OCI-LY7 (cell line): Measurements from ENCODE around the gene KIRREL3. TPM values are rescaled to one million over a fixed set of nuclear protein-coding genes. Genes with fewer than 3 reads are reported as not detected.

Source experiments
- BruUV-seq: library from RNA; stranded (reverse); fragments of 400-500 nt; replicated peaks from 2 replicates; lab custom pipeline; 2021; lab: Mats Ljungman, UMichigan
- CTCF ChIA-PET: fragments of 300-600 bp; sonication (Branson Sonifier 250); formaldehyde crosslinking; loops from one replicate; lab custom pipeline; 2022; ENCODE audit warnings: antibody characterized with exemption; ENCODE audit not compliant: unreplicated experiment; lab: Charles Lee
- POLR2A ChIA-PET: fragments of 300-600 bp; sonication (Branson Sonifier 250); formaldehyde crosslinking; loops from one replicate; lab custom pipeline; 2022; ENCODE audit warnings: antibody characterized with exemption; lab: Charles Lee
- DNase-seq: peaks from one replicate; pipeline ENCODE4 v3.0.0-alpha.2; 2015; ENCODE audit warnings: low spot score
- H2AFZ ChIP-seq: fragments of 200-600 bp; sonication (generic), shearing (Covaris generic); 2 replicates; pipeline ENCODE4 v1.6.1; 2014; ENCODE audit warnings: mild to moderate bottlenecking, antibody characterized with exemption, low read length, moderate library complexity
- H3K27ac ChIP-seq: fragments of 200-600 bp; sonication (generic); 2 replicates; pipeline ENCODE4 v1.5.1; 2014; ENCODE audit warnings: mixed run types, low read depth, mild to moderate bottlenecking, moderate library complexity, low read length, inconsistent platforms; ENCODE audit not compliant: poor library complexity, severe bottlenecking
- H3K36me3 ChIP-seq: fragments of 200-600 bp; sonication (generic); 2 replicates; pipeline ENCODE4 v1.6.1; 2014; ENCODE audit warnings: mild to moderate bottlenecking, antibody characterized with exemption, low read length, moderate library complexity, mixed read lengths; ENCODE audit not compliant: insufficient read depth
- H3K4me1 ChIP-seq: fragments of 200-600 bp; sonication (generic); 2 replicates; pipeline ENCODE4 v1.5.1; 2014; ENCODE audit warnings: mild to moderate bottlenecking, low read length; ENCODE audit not compliant: insufficient read depth, poor library complexity, severe bottlenecking
- H3K4me2 ChIP-seq: fragments of 200-600 bp; sonication (generic); 2 replicates; pipeline ENCODE4 v1.6.1; 2014; ENCODE audit warnings: mild to moderate bottlenecking, low read length
- H3K4me3 ChIP-seq: fragments of 200-600 bp; sonication (generic); 2 replicates; pipeline ENCODE4 v1.5.1; 2014; ENCODE audit warnings: mild to moderate bottlenecking, low read depth, low read length; ENCODE audit not compliant: poor library complexity, severe bottlenecking
- H3K79me2 ChIP-seq: fragments of 200-600 bp; sonication (generic); 2 replicates; pipeline ENCODE4 v1.6.1; 2016; ENCODE audit warnings: low read depth, mild to moderate bottlenecking, low read length, moderate library complexity, mixed read lengths; ENCODE audit not compliant: insufficient read depth
- H3K9me2 ChIP-seq: fragments of 200-600 bp; sonication (generic); 2 replicates; pipeline ENCODE4 v1.6.1; 2016; ENCODE audit warnings: mild to moderate bottlenecking, low read length, mixed read lengths; ENCODE audit not compliant: insufficient read depth
- H3K9me3 ChIP-seq: fragments of 200-600 bp; sonication (generic); 2 replicates; pipeline ENCODE4 v1.6.1; 2014; ENCODE audit warnings: mild to moderate bottlenecking, mixed run types, low read length, mixed read lengths
- H4K20me1 ChIP-seq: fragments of 200-600 bp; sonication (generic); 2 replicates; pipeline ENCODE4 v1.6.1; 2014; ENCODE audit warnings: mild to moderate bottlenecking, antibody characterized with exemption, low read length, moderate library complexity, mixed read lengths; ENCODE audit not compliant: insufficient read depth
- EZH2phosphoT487 ChIP-seq: fragments of 200-600 bp; sonication (generic); IDR thresholded peaks from 2 replicates; pipeline ENCODE4 v1.6.1; 2018; ENCODE audit warnings: low read depth, borderline replicate concordance, mild to moderate bottlenecking, mixed run types, antibody characterized with exemption, low read length, moderate library complexity, mixed read lengths
- intact Hi-C: fragments of 100-400 bp; cut with micrococcal nuclease; formaldehyde crosslinking; loops from one replicate; pipeline ENCODE4 v1.10.0; 2022; ENCODE audit not compliant: unreplicated experiment
- total RNA-seq, 2 experiments: library from RNA; depleted of rRNA in 1 of 2; stranded (reverse); fragments of >200 nt in 1 of 2; shearing (Covaris generic) in 1 of 2; gene quantifications; 2 replicates each; pipeline ENCODE4 v1.2.3, GENCODE V29; 2014 to 2022
- TF ChIP-seq, protein P1 (sequence below): fragments of 200-600 bp; sonication (generic); conservative IDR thresholded peaks from 2 replicates; pipeline ENCODE4 v1.5.1; 2014; ENCODE audit warnings: mild to moderate bottlenecking, antibody characterized with exemption, low read length, moderate library complexity, mixed read lengths

Gene KIRREL3
- total RNA-seq, 2 experiments from 2014 or later, result not detected

DNA sequence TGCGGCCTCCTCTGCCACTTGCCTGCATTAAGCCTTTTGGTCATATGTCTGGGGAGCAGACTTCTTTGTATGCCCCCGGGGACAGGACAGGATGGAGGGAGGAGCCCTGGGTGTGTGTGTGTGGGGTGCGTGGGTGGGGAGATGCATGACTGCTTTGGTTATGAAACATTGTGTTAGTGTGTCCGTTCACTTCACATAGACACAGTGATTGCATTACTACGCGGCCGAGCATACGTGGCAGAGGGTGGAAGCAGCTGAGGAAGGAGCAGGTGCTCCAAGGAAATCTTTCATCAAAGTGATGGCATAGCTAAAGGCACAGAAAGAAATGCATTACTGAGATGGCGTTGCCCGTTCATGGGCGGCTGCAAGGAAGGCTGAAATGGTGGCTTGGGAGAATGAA lies 384.7 kb downstream of the KIRREL3 start:
- no TSS peak for BruUV-seq
- TF ChIP-seq, protein P1, sequence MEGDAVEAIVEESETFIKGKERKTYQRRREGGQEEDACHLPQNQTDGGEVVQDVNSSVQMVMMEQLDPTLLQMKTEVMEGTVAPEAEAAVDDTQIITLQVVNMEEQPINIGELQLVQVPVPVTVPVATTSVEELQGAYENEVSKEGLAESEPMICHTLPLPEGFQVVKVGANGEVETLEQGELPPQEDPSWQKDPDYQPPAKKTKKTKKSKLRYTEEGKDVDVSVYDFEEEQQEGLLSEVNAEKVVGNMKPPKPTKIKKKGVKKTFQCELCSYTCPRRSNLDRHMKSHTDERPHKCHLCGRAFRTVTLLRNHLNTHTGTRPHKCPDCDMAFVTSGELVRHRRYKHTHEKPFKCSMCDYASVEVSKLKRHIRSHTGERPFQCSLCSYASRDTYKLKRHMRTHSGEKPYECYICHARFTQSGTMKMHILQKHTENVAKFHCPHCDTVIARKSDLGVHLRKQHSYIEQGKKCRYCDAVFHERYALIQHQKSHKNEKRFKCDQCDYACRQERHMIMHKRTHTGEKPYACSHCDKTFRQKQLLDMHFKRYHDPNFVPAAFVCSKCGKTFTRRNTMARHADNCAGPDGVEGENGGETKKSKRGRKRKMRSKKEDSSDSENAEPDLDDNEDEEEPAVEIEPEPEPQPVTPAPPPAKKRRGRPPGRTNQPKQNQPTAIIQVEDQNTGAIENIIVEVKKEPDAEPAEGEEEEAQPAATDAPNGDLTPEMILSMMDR, result no peak
- no peak for TF ChIP-seq EZH2phosphoT487
- Histone ChIP-seq H3K4me2 (no peak overlapping the region), H3K79me2 (no peaks in the 10 kb centered on the region), H3K9me3 (no peaks in the 10 kb centered on the region), H3K36me3 (no peaks in the 10 kb centered on the region), H2AFZ (no peak overlapping the region), H3K9me2 (no peaks in the 10 kb centered on the region), H3K4me3 (no peak overlapping the region), H3K27ac (no peak overlapping the region), H4K20me1 (no peaks in the 10 kb centered on the region), H3K4me1 (no peaks in the 10 kb centered on the region)
- POLR2A ChIA-PET, result no interaction called here
- no peak for DNase-seq
- intact Hi-C loops, result no loop called here
- CTCF ChIA-PET, result no interaction called here

DNA sequence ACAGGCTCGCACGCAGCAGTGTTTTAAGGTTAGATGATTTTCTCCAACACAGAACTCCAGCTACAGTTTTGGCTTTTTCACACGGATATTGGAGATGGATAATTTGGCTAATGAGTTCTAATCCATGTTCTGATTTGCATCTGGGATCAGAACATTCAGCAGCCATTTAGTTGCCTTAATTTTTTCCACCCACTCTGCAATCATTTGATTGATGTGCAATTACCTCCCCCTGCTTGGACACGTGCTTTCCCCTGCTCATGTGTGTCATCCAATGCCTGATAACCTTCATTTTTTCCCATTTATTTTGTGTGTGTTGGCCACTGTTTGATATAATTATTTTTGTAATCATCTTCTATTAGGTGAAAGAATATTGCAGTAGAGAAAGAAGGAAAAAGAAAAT lies 387.3 kb downstream of the KIRREL3 start:
- Histone ChIP-seq H3K4me3 (no peak overlapping the region), H2AFZ (no peak overlapping the region), H3K4me1 (no peaks in the 10 kb centered on the region), H3K9me3 (no peaks in the 10 kb centered on the region), H3K9me2 (no peaks in the 10 kb centered on the region), H4K20me1 (no peaks in the 10 kb centered on the region), H3K27ac (no peak overlapping the region), H3K4me2 (no peak overlapping the region), H3K36me3 (no peaks in the 10 kb centered on the region), H3K79me2 (no peaks in the 10 kb centered on the region)
- TF ChIP-seq EZH2phosphoT487, result no peak
- TF ChIP-seq, protein P1, result no peak
- no peak for DNase-seq
- ChIA-PET POLR2A (interaction anchor here (0.6 kb wide), 1 partner anchor 132 kb away, joined by 4 read pairs; no protein-coding TSS in a partner anchor), CTCF (no interaction called here)
- BruUV-seq, result no TSS peak
- intact Hi-C loops, result no loop called here

DNA sequence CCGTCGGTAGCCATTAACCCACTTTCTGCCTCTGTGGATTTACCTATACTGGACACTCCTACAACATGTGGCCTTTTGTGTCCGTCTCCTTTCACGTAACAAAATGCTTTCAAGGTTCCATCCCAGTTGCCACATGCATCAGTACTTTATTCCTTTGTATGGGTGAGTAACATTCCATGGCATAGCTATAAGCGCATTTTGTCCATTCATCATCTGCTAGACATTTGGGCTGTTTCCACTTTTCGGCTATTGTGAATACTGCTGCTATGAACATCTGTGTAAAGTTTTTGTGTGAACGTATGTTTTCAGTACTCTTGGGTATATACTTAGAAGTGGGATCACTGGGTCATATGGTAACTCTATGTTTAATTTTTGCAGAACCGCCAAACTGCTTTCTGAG lies 387.9 kb downstream of the KIRREL3 start:
- no TSS peak for BruUV-seq
- no peaks in the 10 kb centered on the region for H3K9me2 ChIP-seq
- POLR2A ChIA-PET, result no interaction called here
- intact Hi-C loops, result no loop called here
- H3K4me3 ChIP-seq, result no peak overlapping the region
- H3K79me2 ChIP-seq, result no peaks in the 10 kb centered on the region
- no peaks in the 10 kb centered on the region for H4K20me1 ChIP-seq
- no peak for DNase-seq
- H3K27ac ChIP-seq, result no peak overlapping the region
- TF ChIP-seq EZH2phosphoT487, result no peak
- TF ChIP-seq, protein P1, result no peak
- H3K9me3 ChIP-seq, result no peaks in the 10 kb centered on the region
- H3K36me3 ChIP-seq, result no peaks in the 10 kb centered on the region
- H2AFZ ChIP-seq, result no peak overlapping the region
- no peaks in the 10 kb centered on the region for H3K4me1 ChIP-seq
- no peak overlapping the region for H3K4me2 ChIP-seq
- CTCF ChIA-PET, result no interaction called here
